ENCODE results near the gene KLK4.

DNA sequence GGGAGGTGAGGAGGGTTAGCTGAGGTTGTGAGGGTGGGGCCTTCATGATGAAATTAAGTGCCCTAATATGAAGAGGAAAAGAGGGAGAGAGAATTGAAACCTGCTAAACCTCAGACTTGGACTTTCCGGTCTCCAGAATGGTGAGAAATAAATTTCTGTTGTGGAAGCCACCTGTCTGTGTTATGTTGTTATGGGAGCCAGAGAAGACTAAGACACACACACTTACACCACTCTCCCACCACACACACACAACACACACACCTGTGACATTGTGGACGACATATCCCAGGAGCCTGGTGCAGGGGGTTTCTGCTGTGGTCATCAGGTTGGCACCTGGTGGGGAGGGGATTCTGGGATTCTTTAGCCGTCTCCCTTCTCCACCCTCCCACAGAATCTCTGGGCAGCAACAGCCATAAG is 14.0 kb downstream of the KLK4 start:
- TF ChIP-seq POLR2A (IDR thresholded peaks at IDR 0.05; ENCODE audit: low read depth, low read length) (no peak), POLR2AphosphoS5 (IDR thresholded peaks at IDR 0.05; ENCODE audit: low read depth, low read length) (no peak), PAX5 (IDR thresholded peaks at IDR 0.05; ENCODE audit: insufficient read depth, low read length, severe bottlenecking) (no peak)
